ENCODE results near the gene MRPL49. TPM values are rescaled to one million over a fixed set of nuclear protein-coding genes. Genes with fewer than 3 reads are reported as not detected.

Gene MRPL49
- total and polyA plus RNA-seq, 2 of the 13 experiments (the other 11 are each of a cell fraction or from before 2014, with no cell fraction given) = 39.2 to 53.3 TPM

DNA sequence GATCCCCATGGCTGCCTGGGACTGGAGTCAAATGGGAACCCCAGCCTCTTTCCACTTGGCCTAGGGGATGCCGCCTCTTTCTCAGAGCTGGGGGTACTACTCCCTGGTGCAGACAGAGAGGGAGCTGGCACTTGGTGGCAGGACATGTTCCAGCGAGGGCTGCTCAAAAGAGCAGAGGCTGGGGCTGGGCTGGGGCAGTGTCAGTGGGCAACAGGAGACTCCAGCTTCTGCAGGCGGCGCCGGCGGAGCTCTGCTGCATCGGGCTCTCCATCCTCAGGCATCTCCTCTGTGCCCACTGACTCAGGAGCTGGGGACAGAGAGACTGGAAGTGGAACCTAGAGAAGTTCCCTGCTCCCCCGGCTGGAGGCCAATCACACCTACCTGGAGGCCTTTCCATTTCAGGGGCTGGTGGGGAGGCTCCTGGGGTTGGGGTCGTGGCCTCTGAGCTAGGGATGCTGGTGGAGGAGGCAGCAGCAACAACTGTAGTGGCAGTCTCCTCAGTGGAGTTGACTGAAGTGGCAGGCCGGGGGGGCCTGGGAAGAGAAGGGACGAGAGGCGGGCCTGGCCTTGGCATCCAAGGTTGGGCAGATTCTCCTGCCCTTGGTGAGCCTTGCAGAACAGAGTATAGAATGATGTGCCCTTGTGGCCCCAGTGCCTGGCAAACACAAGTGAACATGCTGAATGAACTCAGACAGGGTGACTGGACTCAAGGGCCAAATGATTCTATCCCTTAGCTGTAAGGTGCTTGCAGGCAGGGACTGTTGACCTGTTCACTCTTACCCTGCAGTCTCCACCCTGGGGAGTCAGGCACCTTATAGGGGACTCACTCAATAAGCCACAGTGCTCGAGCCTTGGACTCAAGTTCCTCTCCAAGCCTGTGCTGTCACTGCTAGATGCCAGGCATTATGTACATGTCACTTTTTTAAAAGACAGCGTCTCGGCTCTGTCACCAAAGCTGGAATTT lies 6.3 kb downstream of the MRPL49 start (continued):
- TF ChIP-seq CEBPG (CRISPR knock-in tag; IDR thresholded peaks at IDR 0.05) (no peak), ZSCAN31 (CRISPR knock-in tag; IDR thresholded peaks at IDR 0.05; ENCODE audit: low read depth) (no peak), FOXA3 (CRISPR knock-in tag; IDR thresholded peaks at IDR 0.05) (no peak), ZNF430 (CRISPR knock-in tag; IDR thresholded peaks at IDR 0.05) (no peak), RBFOX2 (IDR thresholded peaks at IDR 0.05; ENCODE audit: low read depth, low read length) (peak; percentile 60; the same call in 1 of the 2 replicates), AGO2 (optimal IDR thresholded peaks at IDR 0.05; ENCODE audit: low read depth, low read length) (peak; percentile 86), RBM39 (IDR thresholded peaks at IDR 0.05; ENCODE audit: low read depth, low read length, poor library complexity, severe bottlenecking) (no peak), TOPORS (CRISPR knock-in tag; IDR thresholded peaks at IDR 0.05) (no peak), ZNF30 (CRISPR knock-in tag; IDR thresholded peaks at IDR 0.05) (no peak), IRX3 (CRISPR knock-in tag; IDR thresholded peaks at IDR 0.05; ENCODE audit: borderline replicate concordance, low read depth) (no peak), NFIC (IDR thresholded peaks at IDR 0.05; ENCODE audit: low read length) (no peak), NR2F1 (CRISPR knock-in tag; IDR thresholded peaks at IDR 0.05) (no peak), ZXDC (CRISPR knock-in tag; IDR thresholded peaks at IDR 0.05) (no peak), AGO1 (IDR thresholded peaks at IDR 0.05; ENCODE audit: low read depth, low read length, poor library complexity, severe bottlenecking) (peak; percentile 47)
- TF ChIP-seq, protein P1, sequence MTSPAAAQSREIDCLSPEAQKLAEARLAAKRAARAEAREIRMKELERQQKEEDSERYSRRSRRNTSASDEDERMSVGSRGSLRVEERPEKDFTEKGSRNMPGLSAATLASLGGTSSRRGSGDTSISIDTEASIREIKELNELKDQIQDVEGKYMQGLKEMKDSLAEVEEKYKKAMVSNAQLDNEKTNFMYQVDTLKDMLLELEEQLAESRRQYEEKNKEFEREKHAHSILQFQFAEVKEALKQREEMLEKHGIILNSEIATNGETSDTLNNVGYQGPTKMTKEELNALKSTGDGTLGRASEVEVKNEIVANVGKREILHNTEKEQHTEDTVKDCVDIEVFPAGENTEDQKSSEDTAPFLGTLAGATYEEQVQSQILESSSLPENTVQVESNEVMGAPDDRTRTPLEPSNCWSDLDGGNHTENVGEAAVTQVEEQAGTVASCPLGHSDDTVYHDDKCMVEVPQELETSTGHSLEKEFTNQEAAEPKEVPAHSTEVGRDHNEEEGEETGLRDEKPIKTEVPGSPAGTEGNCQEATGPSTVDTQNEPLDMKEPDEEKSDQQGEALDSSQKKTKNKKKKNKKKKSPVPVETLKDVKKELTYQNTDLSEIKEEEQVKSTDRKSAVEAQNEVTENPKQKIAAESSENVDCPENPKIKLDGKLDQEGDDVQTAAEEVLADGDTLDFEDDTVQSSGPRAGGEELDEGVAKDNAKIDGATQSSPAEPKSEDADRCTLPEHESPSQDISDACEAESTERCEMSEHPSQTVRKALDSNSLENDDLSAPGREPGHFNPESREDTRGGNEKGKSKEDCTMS (CRISPR knock-in tag; conservative IDR thresholded peaks at IDR 0.05) = no peak
- TF ChIP-seq, protein P2, sequence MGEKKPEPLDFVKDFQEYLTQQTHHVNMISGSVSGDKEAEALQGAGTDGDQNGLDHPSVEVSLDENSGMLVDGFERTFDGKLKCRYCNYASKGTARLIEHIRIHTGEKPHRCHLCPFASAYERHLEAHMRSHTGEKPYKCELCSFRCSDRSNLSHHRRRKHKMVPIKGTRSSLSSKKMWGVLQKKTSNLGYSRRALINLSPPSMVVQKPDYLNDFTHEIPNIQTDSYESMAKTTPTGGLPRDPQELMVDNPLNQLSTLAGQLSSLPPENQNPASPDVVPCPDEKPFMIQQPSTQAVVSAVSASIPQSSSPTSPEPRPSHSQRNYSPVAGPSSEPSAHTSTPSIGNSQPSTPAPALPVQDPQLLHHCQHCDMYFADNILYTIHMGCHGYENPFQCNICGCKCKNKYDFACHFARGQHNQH (CRISPR knock-in tag; IDR thresholded peaks at IDR 0.05) = no peak
- TF ChIP-seq, protein P3, sequence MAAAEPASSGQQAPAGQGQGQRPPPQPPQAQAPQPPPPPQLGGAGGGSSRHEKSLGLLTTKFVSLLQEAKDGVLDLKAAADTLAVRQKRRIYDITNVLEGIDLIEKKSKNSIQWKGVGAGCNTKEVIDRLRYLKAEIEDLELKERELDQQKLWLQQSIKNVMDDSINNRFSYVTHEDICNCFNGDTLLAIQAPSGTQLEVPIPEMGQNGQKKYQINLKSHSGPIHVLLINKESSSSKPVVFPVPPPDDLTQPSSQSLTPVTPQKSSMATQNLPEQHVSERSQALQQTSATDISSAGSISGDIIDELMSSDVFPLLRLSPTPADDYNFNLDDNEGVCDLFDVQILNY (CRISPR knock-in tag; conservative IDR thresholded peaks at IDR 0.05) = no peak

Measured in HepG2 (cell line).